Lower leg skin (tissue), 3 donors: ENCODE data around the gene MAGED1.

Experiments used
- POLR2A ChIP-seq, 2 donors: fragments of 450-650 bp; IDR thresholded peaks; one replicate each; pipeline ENCODE4 v1.6.1; 2016 to 2017; ENCODE audit warnings: antibody characterized with exemption in 2 of 2, mild to moderate bottlenecking in 1 of 2, moderate library complexity in 1 of 2
- TF ChIP-seq, protein P1 (sequence below), 3 donors: fragments of 450-650 bp; IDR thresholded peaks; one replicate each; pipeline ENCODE4 v1.5.1; 2016; ENCODE audit warnings: antibody characterized with exemption in 3 of 3, mild to moderate bottlenecking in 3 of 3, moderate library complexity in 2 of 3

DNA sequence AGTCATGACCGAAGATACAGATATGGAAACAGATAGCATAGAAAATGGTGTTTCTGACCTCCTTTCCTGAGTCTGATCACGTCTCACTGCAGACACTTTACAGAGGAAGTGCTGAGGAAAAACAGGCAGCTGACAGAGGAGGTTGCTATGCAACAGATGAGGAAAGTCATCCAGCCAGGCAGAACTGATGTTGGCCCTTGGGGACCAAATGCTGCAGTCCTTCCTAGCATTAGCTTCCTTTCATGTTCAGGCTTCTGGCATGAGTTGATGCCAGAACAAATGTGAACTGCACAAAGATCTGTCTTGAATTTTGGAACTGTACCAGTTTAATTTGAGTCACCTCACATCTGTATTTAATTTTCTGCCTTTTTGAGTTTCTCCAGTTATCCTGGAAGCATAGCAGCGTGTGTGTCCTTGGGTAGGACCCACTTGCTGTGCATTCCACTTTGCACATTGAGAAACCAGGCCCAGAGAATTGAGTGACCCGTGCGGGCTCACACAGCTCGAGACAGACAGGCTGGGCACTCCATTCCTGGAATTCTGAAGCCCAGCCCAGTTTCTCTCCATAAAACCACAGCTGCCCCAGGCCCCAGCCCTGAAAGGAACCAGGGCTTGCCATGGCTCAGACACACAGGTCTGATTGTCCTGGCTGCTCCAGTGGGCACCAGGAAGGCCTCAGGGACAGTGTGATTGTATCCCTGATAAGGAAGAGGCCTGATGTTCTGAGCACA lies 1.4 kb upstream of the MAGED1 start:
- TF ChIP-seq, protein P1, sequence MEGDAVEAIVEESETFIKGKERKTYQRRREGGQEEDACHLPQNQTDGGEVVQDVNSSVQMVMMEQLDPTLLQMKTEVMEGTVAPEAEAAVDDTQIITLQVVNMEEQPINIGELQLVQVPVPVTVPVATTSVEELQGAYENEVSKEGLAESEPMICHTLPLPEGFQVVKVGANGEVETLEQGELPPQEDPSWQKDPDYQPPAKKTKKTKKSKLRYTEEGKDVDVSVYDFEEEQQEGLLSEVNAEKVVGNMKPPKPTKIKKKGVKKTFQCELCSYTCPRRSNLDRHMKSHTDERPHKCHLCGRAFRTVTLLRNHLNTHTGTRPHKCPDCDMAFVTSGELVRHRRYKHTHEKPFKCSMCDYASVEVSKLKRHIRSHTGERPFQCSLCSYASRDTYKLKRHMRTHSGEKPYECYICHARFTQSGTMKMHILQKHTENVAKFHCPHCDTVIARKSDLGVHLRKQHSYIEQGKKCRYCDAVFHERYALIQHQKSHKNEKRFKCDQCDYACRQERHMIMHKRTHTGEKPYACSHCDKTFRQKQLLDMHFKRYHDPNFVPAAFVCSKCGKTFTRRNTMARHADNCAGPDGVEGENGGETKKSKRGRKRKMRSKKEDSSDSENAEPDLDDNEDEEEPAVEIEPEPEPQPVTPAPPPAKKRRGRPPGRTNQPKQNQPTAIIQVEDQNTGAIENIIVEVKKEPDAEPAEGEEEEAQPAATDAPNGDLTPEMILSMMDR (IDR thresholded peaks at IDR 0.05) = no peak
- TF ChIP-seq POLR2A (IDR thresholded peaks at IDR 0.05) = no peak
